ENCODE results near the gene VIM.

Gene VIM

DNA sequence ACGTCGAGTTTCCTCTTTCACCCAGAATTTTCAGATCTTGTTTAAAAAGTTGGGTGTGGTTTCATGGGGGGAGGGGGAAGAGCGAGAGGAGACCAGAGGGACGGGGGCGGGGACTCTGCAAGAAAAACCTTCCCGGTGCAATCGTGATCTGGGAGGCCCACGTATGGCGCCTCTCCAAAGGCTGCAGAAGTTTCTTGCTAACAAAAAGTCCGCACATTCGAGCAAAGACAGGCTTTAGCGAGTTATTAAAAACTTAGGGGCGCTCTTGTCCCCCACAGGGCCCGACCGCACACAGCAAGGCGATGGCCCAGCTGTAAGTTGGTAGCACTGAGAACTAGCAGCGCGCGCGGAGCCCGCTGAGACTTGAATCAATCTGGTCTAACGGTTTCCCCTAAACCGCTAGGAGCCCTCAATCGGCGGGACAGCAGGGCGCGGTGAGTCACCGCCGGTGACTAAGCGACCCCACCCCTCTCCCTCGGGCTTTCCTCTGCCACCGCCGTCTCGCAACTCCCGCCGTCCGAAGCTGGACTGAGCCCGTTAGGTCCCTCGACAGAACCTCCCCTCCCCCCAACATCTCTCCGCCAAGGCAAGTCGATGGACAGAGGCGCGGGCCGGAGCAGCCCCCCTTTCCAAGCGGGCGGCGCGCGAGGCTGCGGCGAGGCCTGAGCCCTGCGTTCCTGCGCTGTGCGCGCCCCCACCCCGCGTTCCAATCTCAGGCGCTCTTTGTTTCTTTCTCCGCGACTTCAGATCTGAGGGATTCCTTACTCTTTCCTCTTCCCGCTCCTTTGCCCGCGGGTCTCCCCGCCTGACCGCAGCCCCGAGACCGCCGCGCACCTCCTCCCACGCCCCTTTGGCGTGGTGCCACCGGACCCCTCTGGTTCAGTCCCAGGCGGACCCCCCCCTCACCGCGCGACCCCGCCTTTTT, at the start of gene VIM:
Gene VIM (plus strand): TSS at position 151 of the 925 bp plus-strand sequence. CDS start 1,182 bp downstream, outside the sequence.
- peak; percentile 87 for FAIRE-seq
- peak; percentile 99 for DNase-seq (ENCODE audit: low spot score)

DNA sequence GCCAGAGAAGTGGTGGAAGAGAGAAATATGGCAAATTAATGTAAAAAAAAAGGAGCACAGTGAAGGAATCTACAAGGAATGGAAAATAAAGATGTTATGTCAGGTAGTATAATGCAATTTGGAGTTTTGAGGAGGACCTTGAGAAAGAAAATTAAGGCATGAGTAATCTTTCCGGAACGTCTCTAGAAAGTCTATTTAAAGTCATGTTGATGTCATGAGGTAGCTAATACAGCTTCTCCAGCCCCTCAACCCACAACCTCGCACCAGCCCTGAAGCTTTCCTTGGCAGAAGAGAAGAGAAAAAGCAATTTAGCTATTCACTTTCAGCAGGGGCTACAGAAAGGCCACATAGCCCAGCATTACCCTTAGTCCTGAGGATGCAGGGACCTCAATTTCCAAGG, 49.0 kb upstream of the VIM start:
- no peak for FAIRE-seq
- no peak for DNase-seq (ENCODE audit: low spot score)

DNA sequence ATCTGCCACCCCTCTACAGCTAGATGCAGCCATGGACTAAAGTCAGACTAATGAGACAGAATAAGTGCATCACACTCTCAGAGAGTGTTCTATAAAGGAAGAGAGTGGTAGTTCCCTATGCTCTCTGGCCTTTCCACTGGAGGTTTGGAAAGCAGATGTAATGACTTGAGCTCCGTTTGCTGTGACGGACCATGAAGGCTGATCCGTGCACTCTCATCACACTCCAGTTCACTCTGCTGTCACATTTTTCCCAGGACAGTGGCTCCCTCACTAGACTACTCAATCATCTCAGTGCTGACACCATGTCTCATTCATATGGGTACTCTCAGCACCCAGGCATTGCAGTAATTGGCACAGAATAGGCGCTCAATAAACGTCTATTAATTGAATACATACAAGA, 46.9 kb upstream of the VIM start:
- DNase-seq (ENCODE audit: low spot score) (no peak), FAIRE-seq (no peak)

DNA sequence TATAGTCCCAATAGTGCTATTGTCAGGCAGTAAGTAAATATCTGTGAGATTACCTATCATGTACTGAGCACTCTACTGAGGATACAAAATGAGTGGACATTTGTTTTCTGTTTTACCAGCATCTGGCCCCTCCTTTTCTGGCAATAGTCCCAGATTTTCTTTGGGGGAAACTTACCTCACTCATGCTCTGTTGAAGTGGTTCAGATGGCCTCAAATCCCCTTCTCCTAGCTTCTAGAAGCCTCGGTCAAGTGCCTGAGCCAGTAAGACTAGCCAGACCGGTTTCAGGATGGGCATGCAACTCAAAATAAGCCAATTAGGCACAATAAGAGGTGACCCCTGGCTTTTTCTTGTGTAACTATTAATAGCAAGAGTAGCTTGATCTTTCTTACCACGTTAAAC, 46.3 kb upstream of the VIM start:
- FAIRE-seq = no peak
- DNase-seq (ENCODE audit: low spot score) = no peak

DNA sequence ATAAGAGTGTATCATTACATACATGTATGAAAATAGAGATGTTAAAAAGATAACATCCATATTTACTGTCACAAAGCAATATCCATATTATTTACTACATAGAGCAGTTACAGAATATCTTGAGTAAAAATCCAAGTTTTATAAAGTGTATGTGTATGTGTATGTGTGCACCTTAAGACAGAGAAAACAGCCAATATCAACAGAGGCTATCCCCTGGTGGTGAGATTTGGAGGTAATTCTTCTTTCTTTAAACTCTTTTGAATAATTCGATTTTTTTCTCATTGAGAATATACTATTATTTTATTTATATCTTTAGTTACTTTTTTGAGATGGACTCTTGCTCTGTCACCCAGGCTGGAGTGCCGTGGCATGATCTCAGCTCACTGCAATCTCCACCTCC, 44.9 kb upstream of the VIM start:
- DNase-seq (ENCODE audit: low spot score) = no peak
- no peak for FAIRE-seq

DNA sequence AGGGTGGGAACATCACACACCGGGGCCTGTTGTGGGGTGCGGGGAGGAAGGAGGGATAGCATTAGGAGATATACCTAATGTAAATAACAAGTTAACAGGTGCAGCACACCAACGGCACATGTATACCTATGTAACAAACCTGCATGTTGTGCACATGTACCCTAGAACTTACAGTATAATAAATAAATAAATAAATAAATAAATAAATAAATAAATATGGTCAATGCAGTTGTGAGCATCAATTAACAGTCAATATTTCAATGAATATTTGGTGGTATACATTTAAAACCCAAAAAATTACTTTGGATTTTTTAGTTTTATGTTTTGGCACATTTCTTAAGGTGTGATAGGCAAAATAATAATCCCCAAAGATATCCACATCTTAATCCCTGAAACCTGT, 42.2 kb upstream of the VIM start:
- FAIRE-seq (no peak), DNase-seq (ENCODE audit: low spot score) (no peak)

DNA sequence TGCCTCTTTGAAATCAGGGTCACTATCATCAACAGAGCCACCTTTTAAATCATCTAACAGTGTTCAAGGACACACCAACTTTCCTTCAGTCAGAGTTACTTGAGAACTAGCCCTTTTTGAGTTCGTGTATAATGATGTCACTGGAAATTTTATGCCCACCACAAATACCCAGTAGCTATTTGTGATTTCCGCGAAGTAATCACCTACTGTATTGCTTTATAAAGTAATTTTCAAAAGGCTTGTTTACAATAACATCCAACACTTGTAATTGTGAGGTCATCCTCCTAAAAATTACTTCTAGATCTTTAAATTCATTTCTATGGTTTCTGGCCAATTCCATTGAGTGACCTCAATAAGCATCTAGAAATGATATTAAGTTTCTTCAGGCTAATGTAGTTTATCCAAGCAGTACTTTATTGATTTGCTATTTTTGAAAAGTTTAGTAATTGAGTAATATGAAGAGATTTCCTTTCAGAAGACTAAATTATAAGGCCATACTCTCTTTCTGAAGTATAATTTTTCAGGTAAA, 39.3 kb upstream of the VIM start:
- FAIRE-seq = peak; percentile 38

DNA sequence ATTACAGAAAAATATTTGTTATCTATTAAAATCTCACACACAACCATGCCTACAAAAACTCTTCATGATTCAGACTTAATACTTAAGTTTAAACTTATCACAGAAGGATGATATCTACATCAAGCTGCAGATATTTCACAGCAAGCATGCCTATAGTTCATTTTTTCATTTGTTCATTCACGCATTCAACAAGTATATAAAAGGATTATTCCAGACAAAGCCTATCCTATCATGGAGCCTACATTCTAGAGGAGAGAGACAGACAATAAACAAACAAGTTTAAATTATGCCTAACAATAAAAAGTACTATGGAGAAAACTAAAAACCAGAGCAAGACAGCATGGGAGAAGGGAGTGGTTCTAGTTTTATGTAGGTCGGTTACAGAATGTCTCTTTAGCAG, 37.4 kb upstream of the VIM start:
- no peak for FAIRE-seq
- DNase-seq (ENCODE audit: low spot score) = no peak

More for the DNA sequence above, 39.3 kb upstream of the VIM start:
- DNase-seq (ENCODE audit: low spot score) = no peak

DNA sequence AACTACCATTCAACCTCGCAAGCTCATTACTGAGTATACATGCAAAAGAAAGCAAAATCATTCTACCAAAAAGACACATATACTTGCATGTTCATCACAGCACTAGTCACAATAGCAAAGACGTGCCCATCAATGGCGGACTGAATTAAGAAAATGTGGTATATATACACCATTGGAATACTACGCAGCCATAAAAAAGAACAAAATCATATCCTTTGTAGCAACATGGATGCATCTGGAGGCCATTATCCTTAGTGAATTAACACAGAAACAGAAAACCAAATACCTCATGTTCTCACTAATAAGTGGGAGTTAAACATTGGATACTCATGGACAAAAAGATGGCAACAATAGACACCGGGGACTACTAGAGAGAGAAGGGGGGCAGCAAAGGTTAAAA, 33.0 kb upstream of the VIM start:
- DNase-seq (ENCODE audit: low spot score) (no peak), FAIRE-seq (no peak)

DNA sequence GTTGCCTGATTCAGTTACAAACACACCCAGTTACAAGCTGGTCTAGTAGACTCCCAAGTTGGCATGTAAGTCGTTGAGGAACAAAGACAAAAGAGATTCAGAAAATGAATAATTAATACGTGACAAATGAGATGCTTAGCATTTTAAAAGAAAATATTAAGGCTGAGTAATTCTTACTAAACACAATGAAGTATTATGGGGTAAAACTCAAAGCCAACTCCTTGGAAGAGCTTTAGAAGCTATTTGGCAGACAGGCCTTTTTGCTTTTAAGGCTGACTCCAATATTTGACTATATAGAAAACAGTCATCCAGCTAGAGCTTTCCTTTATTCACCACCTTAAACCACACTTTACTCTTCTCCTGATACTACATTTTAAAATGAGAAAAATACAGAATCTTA, 32.0 kb upstream of the VIM start:
- DNase-seq (ENCODE audit: low spot score) = no peak
- FAIRE-seq = no peak

DNA sequence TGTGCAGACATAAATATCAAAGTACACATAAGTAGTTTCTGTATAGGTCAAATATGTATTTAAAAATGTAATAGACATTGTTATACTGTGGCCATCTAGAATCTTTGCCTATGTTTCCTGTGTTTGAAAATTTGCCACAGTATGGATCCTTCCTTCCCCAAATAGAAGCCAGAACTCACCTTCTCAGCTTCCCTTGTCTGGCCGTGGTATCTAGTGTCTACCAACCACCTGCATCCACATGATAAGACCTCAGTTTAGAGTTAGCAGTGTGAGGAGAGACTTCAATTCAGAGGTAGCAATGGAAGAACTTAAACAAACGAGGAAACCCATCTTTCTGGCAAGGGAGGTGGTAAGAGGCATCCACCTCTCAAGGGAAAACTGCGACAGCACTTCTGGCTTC, 31.5 kb upstream of the VIM start:
- DNase-seq (ENCODE audit: low spot score) (no peak), FAIRE-seq (no peak)

DNA sequence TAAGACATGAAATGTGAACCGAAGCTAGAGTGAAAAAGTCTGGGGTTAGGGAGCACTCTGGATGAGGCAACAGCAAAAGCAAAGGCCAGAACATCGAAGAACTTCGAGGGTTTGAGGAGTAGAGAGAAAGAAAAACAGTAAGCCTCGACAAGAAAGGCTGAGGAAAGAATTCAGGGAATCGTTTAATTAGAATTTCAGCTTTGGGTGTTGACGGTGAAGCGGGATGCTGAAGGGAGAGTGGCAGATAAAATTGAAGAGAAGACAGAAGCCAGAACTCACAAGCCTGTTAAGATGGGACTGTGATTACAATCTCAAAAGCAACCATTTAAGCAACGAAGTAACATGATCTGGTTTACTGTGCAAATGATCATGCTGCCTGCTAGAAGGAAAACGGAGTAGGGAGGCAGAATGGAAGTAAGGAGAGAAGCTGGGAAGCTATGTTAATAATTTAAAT, 28.7 kb upstream of the VIM start:
- FAIRE-seq (no peak), DNase-seq (ENCODE audit: low spot score) (peak; percentile 29)

DNA sequence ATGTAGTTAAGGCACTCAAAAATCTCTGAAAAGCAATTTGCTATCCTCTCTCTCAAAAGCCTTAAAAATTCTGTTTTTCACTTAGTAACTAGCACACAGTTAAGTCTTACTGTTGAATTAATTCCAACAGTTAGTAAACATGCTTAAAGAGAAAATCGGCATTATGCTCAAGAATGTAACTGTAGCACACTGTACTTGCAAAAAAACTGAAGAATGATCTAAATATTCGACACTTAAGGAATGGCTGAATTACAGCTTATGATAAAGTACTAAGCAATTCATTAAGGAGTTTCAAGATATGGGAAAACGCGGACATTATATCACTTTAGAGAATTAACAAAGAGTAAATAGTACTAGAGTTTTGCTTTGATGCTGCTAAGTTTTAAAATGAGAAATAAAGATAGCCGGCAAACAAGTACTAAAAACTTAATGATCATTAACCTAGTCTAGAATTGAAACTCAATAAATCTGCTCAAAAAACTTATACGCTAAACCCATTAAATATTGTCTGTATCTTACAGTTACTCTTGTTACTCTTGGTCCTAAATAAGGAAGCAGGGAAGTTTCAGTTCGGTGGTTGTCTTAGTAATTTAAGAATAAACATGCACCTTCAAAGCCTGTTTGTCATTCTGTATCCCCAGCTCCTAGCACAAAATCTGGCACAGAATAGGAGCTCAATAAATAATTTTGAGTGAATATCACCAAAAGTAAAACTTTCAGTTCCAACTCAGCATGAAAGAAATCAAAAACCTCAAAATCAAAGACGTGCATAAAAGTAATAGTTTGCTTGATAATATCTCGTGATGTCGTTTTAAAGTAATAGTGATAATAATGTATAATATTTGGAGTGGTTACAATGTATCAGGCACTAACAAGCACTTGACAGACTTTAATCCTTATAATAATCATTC, 27.8 kb upstream of the VIM start:
- DNase-seq (ENCODE audit: low spot score) (peak; percentile 45), FAIRE-seq (no peak)

DNA sequence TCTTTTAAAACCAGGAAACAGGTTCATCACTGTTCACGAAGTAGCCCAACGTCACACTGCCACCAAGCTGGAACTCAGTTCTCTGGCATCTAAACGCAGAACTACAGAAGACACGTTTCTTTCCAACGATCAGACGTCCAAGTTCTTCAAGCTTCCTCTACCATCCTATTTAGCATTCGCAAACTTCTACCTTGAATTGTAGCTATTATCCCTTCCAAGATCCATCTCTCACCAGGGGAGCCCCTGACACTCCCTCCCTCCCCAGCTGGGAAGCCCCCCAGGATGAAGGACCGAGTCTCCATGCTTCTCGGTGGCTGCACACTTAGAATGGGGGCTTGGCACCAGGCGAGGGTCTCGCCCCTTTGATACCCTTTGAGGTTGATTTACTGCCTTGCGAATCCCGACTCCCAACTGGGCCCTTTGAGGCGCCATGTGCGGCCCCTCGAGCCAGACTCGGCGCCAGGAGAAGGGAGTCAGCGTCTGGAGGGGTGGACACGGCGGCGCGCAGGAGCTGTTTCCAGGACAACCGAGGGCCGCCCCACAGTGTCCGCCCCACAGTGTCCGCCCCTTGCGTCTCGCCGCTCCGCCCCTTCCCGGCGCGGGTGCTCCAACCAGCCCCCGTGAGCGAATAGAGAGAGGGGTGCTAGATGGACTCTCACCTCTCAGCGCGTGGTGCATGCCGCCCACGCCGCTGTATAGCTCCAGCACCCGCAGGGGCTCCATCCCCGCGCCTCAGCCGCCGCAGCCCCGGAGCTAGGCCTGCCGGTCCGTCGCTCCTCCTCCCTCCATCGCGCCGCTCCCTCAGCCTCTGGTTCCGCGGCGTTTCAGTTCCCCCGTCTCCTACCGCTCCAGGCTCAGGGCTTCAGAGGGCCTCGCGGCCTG, 26.9 kb upstream of the VIM start, which contains the start of gene TRDMT1:
Gene TRDMT1 (minus strand): TSS at position 761 of the 882 bp plus-strand sequence. CDS start 38 bp downstream, at position 723.
- peak; percentile 91 for DNase-seq (ENCODE audit: low spot score)
- peak; percentile 82 for FAIRE-seq

DNA sequence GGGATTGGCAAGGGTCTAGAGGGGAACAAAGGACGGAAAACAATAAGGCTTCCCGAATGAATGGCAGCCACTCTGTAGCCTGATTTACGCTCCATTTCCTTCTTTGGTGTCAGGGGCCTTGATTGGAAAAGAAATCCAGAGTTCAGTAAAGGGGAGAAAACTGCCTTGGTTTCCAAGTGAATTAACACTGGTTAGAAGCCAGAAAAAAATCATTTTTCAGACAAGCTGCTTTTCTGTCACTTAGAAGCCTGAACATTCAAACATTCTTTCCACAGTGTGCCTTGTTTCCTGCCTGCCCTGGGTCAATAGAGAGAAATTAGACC, 26.3 kb upstream of the VIM start:
- DNase-seq (ENCODE audit: low spot score) (no peak), FAIRE-seq (no peak)

DNA sequence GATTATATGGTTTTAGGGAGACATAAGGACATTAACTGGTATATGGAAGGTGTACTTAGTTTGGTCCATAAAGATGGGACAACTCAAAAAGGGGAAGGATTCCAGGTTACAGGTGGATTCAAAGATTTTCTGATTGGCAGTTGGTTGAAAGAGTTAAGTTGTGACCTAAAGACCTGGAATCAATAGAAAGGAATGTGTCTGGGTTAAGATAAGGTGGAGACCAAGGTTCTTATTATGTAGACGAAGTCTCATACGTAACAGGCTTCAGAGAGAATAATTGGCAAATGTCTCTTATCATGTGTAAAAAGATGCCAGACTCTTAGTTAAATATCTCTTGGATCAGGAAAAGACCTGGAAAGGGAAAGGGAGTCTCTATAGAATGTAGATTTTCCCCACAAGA, 25.5 kb upstream of the VIM start:
- FAIRE-seq (no peak), DNase-seq (ENCODE audit: low spot score) (no peak)

DNA sequence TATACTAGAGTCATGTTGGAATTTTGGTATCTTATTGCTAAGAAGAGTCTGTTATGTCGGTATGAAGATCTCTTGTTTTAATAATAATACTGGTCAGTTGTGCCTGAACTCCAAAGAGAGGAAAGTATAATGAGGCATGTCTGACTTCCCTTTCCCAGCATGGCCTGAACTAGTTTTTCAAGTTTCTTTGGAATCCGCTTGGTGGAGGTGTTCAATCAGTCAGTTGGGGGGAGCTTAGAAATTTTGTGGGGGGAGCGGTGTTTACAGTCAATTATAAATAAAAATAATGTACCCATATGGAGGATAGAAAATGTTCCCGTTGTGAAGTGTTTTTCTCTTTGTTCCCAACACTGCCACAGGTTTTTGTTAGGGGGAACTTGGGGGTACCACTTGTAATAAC, 25.0 kb upstream of the VIM start:
- FAIRE-seq (no peak), DNase-seq (ENCODE audit: low spot score) (no peak)

DNA sequence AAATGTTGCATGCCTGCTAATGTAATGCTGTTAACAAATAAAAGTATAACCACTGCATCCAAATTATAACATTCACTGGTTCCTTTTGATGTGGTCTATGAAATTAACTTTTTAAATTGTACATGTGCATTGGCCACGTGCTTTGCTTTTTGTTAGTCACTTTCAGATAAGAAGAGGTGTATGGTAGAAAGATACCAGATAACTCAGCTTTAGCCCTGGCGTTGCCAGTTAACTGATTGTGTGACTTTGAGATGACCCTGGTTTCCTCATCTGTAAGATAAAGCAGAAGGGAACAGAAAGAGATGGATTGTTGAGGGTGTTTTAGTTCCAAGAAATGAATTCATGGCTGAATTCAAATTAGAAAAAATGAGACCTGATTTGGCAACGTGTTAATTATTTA, 24.6 kb upstream of the VIM start:
- no peak for FAIRE-seq

DNA sequence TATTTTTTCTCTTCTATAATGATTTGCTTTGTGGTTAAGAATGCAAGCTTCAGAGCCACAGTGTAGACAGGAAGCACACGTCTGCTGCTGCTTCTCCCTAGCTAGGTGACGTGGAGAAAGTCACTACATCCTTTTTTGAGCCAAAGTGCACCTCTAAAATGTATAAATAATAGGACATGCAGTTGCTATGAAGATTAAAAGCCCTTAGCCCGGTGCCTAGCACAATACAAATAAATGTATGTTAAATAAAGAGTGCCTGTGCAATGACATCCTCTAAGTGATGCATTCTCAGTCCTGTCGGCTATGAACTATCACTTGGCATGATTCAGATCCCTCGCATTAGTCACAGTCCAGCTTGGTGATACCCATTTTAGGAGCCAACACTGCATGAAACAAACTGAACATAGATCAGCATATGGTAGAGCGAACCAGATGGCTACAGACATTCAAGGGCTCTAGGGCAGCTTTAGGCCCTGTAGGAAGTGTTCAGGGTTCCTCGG, 21.8 kb upstream of the VIM start:
- FAIRE-seq (peak; percentile 92), DNase-seq (ENCODE audit: low spot score) (peak; percentile 98)

More for the DNA sequence above, 24.6 kb upstream of the VIM start:
- DNase-seq (ENCODE audit: low spot score) = no peak

DNA sequence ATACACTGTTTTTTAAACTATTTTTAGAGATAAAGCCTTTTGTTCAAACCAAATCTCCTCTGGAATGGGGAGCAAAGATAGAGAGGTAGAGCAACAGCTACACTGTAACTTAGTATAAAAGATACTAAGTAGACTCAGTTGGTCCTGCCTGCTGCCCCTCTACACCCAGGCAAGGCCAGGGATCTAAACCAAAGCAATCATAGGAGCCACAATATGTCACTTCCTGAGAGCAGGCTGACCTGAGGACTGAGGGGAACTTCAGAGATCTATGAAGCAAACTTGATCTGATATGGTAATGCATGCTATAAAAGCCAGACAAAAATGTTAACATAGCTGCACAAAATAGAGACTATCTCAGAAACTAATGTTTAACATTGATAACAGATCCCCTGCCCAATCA, 19.6 kb upstream of the VIM start:
- DNase-seq (ENCODE audit: low spot score) (no peak), FAIRE-seq (no peak)

DNA sequence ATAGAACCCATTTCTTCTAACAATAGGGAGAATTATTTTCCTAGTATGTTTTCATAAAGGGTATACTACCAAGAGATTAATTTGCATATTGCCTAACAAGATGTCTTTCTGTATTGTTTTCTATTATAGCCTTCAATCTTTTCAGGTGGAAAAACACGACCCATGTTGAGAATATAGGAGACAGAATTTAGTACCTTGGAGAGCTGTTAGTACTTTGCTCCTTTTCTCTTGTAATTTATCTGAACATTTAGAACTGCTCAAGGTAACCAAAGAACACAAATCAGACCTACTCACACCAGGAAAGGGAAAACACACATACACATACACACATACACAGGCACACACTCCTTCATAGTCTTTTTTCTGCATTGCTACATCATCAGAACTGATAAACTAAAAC, 18.7 kb upstream of the VIM start:
- DNase-seq (ENCODE audit: low spot score) = no peak
- no peak for FAIRE-seq

All from RCC 7860 (cell line).